Liver (tissue), 9 donors: Measurements from ENCODE around the gene PAK4. TPM values are rescaled to one million over a fixed set of nuclear protein-coding genes. Genes with fewer than 3 reads are reported as not detected.
A peak's percentile ranks its signal among the peaks of the same experiment; 100 is the strongest.

Source experiments
- DNase-seq: peaks from one replicate; pipeline ENCODE4 v3.0.0-alpha.2; 2017; ENCODE audit warnings: low spot score
- H3K27ac ChIP-seq, 2 donors: one replicate each; pipeline ENCODE4 v1.7.0; 2013; ENCODE audit warnings: inconsistent platforms in 2 of 2, low read length in 2 of 2, control low read depth in 1 of 2, low read depth in 1 of 2, mild to moderate bottlenecking in 1 of 2
- H3K27me3 ChIP-seq, 4 donors: one replicate each; pipeline versions ENCODE4 v1.6.1 to v1.7.0; 2013; ENCODE audit warnings: low read length in 3 of 4, inconsistent platforms in 1 of 4, mild to moderate bottlenecking in 1 of 4, moderate library complexity in 1 of 4; ENCODE audit not compliant: control insufficient read depth in 4 of 4, insufficient read depth in 4 of 4
- H3K36me3 ChIP-seq, 4 donors: one replicate each; pipeline versions ENCODE4 v1.6.1 to v1.7.0; 2013; ENCODE audit warnings: low read length in 3 of 4, mild to moderate bottlenecking in 3 of 4, low read depth in 1 of 4, moderate library complexity in 1 of 4; ENCODE audit not compliant: control insufficient read depth in 4 of 4, insufficient read depth in 3 of 4
- H3K4me1 ChIP-seq, 4 donors: one replicate each; pipeline versions ENCODE4 v1.6.1 to v1.7.0; 2013; ENCODE audit warnings: low read length in 3 of 4, mild to moderate bottlenecking in 3 of 4, moderate library complexity in 1 of 4; ENCODE audit not compliant: control insufficient read depth in 4 of 4, insufficient read depth in 4 of 4
- H3K4me3 ChIP-seq, 3 donors: one replicate each; pipeline versions ENCODE4 v1.6.1 to v1.7.0; 2013; ENCODE audit warnings: low read length in 3 of 3, control low read depth in 1 of 3, low read depth in 1 of 3, mild to moderate bottlenecking in 1 of 3
- H3K9ac ChIP-seq, 2 donors: one replicate each; pipeline ENCODE4 v1.7.0; 2013; ENCODE audit warnings: low read length in 2 of 2, mild to moderate bottlenecking in 2 of 2, moderate library complexity in 2 of 2, control low read depth in 1 of 2, low read depth in 1 of 2
- H3K9me3 ChIP-seq, 4 donors: one replicate each; pipeline versions ENCODE4 v1.6.1 to v1.7.0; 2013; ENCODE audit warnings: low read length in 3 of 4; ENCODE audit not compliant: control insufficient read depth in 4 of 4
- ATF3 ChIP-seq: IDR thresholded peaks from 2 replicates; pipeline ENCODE4 v1.6.1; 2016; ENCODE audit warnings: antibody characterized with exemption
- CTCF ChIP-seq: fragments of 150-350 bp; IDR thresholded peaks from 2 replicates; pipeline ENCODE4 v1.5.1; 2017; ENCODE audit warnings: improper control_type of control experiment, low read depth, low read length; ENCODE audit not compliant: missing input control
- EGR1 ChIP-seq, 2 donors: IDR thresholded peaks; 2 replicates each; pipeline ENCODE4 v1.6.1; 2016 to 2018; ENCODE audit warnings: antibody characterized with exemption in 2 of 2, low read depth in 2 of 2
- FOXA1 ChIP-seq: IDR thresholded peaks from 2 replicates; pipeline ENCODE4 v1.6.1; 2016; ENCODE audit warnings: antibody characterized with exemption
- FOXA2 ChIP-seq: IDR thresholded peaks from 2 replicates; pipeline ENCODE4 v1.6.1; 2016; ENCODE audit warnings: antibody characterized with exemption
- GABPA ChIP-seq, 2 donors: IDR thresholded peaks in 1 of 2; conservative IDR thresholded peaks in 1 of 2; 2 replicates each; pipeline ENCODE4 v1.6.1; 2016; ENCODE audit warnings: antibody characterized with exemption in 2 of 2, mild to moderate bottlenecking in 1 of 2, moderate library complexity in 1 of 2
- HNF4A ChIP-seq, 2 donors: conservative IDR thresholded peaks; 2 replicates each; pipeline ENCODE4 v1.6.1; 2016; ENCODE audit warnings: antibody characterized with exemption in 2 of 2, mild to moderate bottlenecking in 2 of 2
- HNF4G ChIP-seq: IDR thresholded peaks from 2 replicates; pipeline ENCODE4 v1.6.1; 2016; ENCODE audit warnings: antibody characterized with exemption
- JUND ChIP-seq, 2 donors: IDR thresholded peaks; 2 replicates each; pipeline ENCODE4 v1.6.1; 2016; ENCODE audit warnings: antibody characterized with exemption in 2 of 2
- MAX ChIP-seq: IDR thresholded peaks from 2 replicates; pipeline ENCODE4 v1.6.1; 2016; ENCODE audit warnings: antibody characterized with exemption
- NR2F2 ChIP-seq: IDR thresholded peaks from 2 replicates; pipeline ENCODE4 v1.6.1; 2016; ENCODE audit warnings: antibody characterized with exemption
- RAD21 ChIP-seq, 2 donors: IDR thresholded peaks; 2 replicates each; pipeline ENCODE4 v1.6.1; 2016; ENCODE audit warnings: antibody characterized with exemption in 2 of 2, mild to moderate bottlenecking in 2 of 2
- REST ChIP-seq: IDR thresholded peaks from 2 replicates; pipeline ENCODE4 v1.6.1; 2016; ENCODE audit warnings: antibody characterized with exemption, mild to moderate bottlenecking
- RXRA ChIP-seq, 2 donors: IDR thresholded peaks; 2 replicates each; pipeline ENCODE4 v1.6.1; 2017 to 2018; ENCODE audit warnings: antibody characterized with exemption in 2 of 2, mild to moderate bottlenecking in 1 of 2
- SP1 ChIP-seq: IDR thresholded peaks from 2 replicates; pipeline ENCODE4 v1.6.1; 2018; ENCODE audit warnings: antibody characterized with exemption, mild to moderate bottlenecking
- TAF1 ChIP-seq: conservative IDR thresholded peaks from 2 replicates; pipeline ENCODE4 v1.6.1; 2016; ENCODE audit warnings: antibody characterized with exemption, mild to moderate bottlenecking
- YY1 ChIP-seq: IDR thresholded peaks from 2 replicates; pipeline ENCODE4 v1.6.1; 2016; ENCODE audit warnings: antibody characterized with exemption, mild to moderate bottlenecking
- ZBTB33 ChIP-seq: IDR thresholded peaks from 2 replicates; pipeline ENCODE4 v1.6.1; 2016; ENCODE audit warnings: antibody characterized with exemption
- WGBS: extraction: QIAGEN DNeasy Blood & Tissue Kit; methylation state at CpG from one replicate; pipeline ENCODE4 v1.1.7; 2013; 5-methylcytosine and 5-hydroxymethylcytosine counted together
- polyA plus RNA-seq, 2 donors: library from polyadenylated mRNA; stranded (reverse) in 1 of 2; unstranded in 1 of 2; fragments of 200-250 nt in 1 of 2; fragments of >200 nt in 1 of 2; fragmentation: Nextera tagmentation in 1 of 2; extraction: Ambion mirVana in 1 of 2; gene quantifications; one replicate each; pipeline versions ENCODE4 v1.2.1 to v1.2.3, GENCODE V29; 2013 to 2015
- total RNA-seq, 2 donors: library from RNA; depleted of rRNA; stranded (reverse); fragments of >200 nt; gene quantifications; one replicate each; pipeline ENCODE4 v1.2.3, GENCODE V29; 2014
- donor health status: healthy.
- donor health status: healthy.
- donor health status: healthy.
- donor health status: healthy.
- donor health status: healthy.

The PAK4 gene
- total and polyA plus RNA-seq, 4 donors = 5.4 to 16.6 (median 7.7) TPM

- Histone ChIP-seq H3K36me3 (no peaks in the 10 kb centered on the region), H3K4me3 (peak overlapping the region; percentile 71 to 89 (median 72)), H3K9me3 (no peaks in the 10 kb centered on the region), H3K4me1 (peaks cover 12 to 56% (median 39%) of the 10 kb centered on the region in 4 donors), H3K27me3 (no peaks in the 10 kb centered on the region), H3K9ac (peak overlapping the region; percentile 42 to 52), H3K27ac (peak overlapping the region; percentile 94 to 96)
- no peak for TF ChIP-seq FOXA1
- no peak for TF ChIP-seq HNF4G
- TF ChIP-seq JUND (IDR thresholded peaks at IDR 0.05) = no peak
- TF ChIP-seq MAX = no peak
- TF ChIP-seq GABPA (IDR thresholded peaks at IDR 0.05 in 1 of 2, conservative IDR thresholded peaks at IDR 0.05 in 1 of 2) = no peak
- peak; percentile 26 for TF ChIP-seq SP1
- TF ChIP-seq RXRA (IDR thresholded peaks at IDR 0.05) = peak in 1 of 2 donors; percentile 19
- TF ChIP-seq CTCF = no peak
- peak in 1 of 2 donors; percentile 47 for TF ChIP-seq HNF4A (conservative IDR thresholded peaks at IDR 0.05)
- TF ChIP-seq YY1 = no peak
- TF ChIP-seq ATF3 = no peak
- TF ChIP-seq RAD21 (IDR thresholded peaks at IDR 0.05) = peak; percentile 25
- no peak for TF ChIP-seq NR2F2
- no peak for TF ChIP-seq REST
- TF ChIP-seq EGR1 (IDR thresholded peaks at IDR 0.05; ENCODE audit: low read depth in 2 of 2) = no peak
- TF ChIP-seq TAF1 = no peak
- TF ChIP-seq ZBTB33 = no peak
- TF ChIP-seq FOXA2 = no peak
- peak; percentile 53 for DNase-seq
- WGBS = 16% methylated on average over 27 of the region's 27 CpGs
Measured at GRCh38 chr19:39126312-39127187, 964 bp downstream of the PAK4 start.
